Prostate gland (tissue), 2 donors: ENCODE results near the gene R3HDML.
"Not testable (repeated sequence)": the region's sequence is repeated elsewhere in the genome, so short reads cannot be mapped to it uniquely, and the experiment has no call there.

Experiments used
- POLR2A ChIP-seq: fragments of 450-650 bp; IDR thresholded peaks from one replicate; pipeline ENCODE4 v1.6.1; 2016; ENCODE audit warnings: antibody characterized with exemption, mild to moderate bottlenecking
- TF ChIP-seq, protein P1 (sequence below), 4 experiments: fragments of 200-600 bp in 2 of 4; fragments of 450-650 bp in 2 of 4; sonication (generic) in 2 of 4; IDR thresholded peaks; 1 replicate in 3 of 4; 2 replicates in 1 of 4; pipeline ENCODE4 v1.5.1; 2016 to 2019; ENCODE audit warnings: antibody characterized with exemption in 4 of 4, mild to moderate bottlenecking in 2 of 4, moderate library complexity in 2 of 4

- TF ChIP-seq, protein P1, sequence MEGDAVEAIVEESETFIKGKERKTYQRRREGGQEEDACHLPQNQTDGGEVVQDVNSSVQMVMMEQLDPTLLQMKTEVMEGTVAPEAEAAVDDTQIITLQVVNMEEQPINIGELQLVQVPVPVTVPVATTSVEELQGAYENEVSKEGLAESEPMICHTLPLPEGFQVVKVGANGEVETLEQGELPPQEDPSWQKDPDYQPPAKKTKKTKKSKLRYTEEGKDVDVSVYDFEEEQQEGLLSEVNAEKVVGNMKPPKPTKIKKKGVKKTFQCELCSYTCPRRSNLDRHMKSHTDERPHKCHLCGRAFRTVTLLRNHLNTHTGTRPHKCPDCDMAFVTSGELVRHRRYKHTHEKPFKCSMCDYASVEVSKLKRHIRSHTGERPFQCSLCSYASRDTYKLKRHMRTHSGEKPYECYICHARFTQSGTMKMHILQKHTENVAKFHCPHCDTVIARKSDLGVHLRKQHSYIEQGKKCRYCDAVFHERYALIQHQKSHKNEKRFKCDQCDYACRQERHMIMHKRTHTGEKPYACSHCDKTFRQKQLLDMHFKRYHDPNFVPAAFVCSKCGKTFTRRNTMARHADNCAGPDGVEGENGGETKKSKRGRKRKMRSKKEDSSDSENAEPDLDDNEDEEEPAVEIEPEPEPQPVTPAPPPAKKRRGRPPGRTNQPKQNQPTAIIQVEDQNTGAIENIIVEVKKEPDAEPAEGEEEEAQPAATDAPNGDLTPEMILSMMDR (IDR thresholded peaks at IDR 0.05): not testable (repeated sequence)
- TF ChIP-seq POLR2A: not testable (repeated sequence)
Observed at GRCh38 chr20:44327748-44328147, 9.1 kb upstream of the R3HDML start.
